ENCODE data around the gene TTBK2. TPM values are rescaled to one million over a fixed set of nuclear protein-coding genes. Genes with fewer than 3 reads are reported as not detected.
A peak's percentile ranks its signal among the peaks of the same experiment; 100 is the strongest.

Gene TTBK2
- total and polyA plus RNA-seq, 8 donors = 12.4 to 15.8 (median 13.8) TPM

GRCh38 chr15:42931702-42932486 lies 11.3 kb upstream of the TTBK2 start:
- intact Hi-C loops (cut with DNase I) = no loop called here
- H3K9me3 ChIP-seq = no peaks in the 10 kb centered on the region
- no peaks in the 10 kb centered on the region for H3K27me3 ChIP-seq
- no peak for ATAC-seq
- no peak for DNase-seq
- no peak for TF ChIP-seq CTCF (IDR thresholded peaks at IDR 0.05)
- H3K27ac ChIP-seq = no peak overlapping the region
- H3K4me1 ChIP-seq = no peaks in the 10 kb centered on the region
- no peak overlapping the region for H3K4me3 ChIP-seq
- H3K36me3 ChIP-seq = no peaks in the 10 kb centered on the region

- intact Hi-C loops (cut with DNase I) = loop anchor here in 1 of 2 donors (10.0 kb wide), 1 partner anchor 225 kb away; no protein-coding TSS in a partner anchor
These were observed 8.8 kb upstream of the TTBK2 start for GRCh38 chr15:42929306-42929848.

GRCh38 chr15:42921342-42921731 lies 759 bp upstream of the TTBK2 start:
- DNase-seq (peak in 2 of 4 donors; percentile 24 to 38), ATAC-seq (peak; percentile 34)
- Histone ChIP-seq H3K27me3 (no peaks in the 10 kb centered on the region), H3K4me1 (peaks cover 8 to 22% of the 10 kb centered on the region in 2 donors), H3K9me3 (no peaks in the 10 kb centered on the region), H3K36me3 (no peaks in the 10 kb centered on the region), H3K27ac (peak overlapping the region; percentile 45 to 83), H3K4me3 (peak overlapping the region; percentile 91 to 97)
- no peak for TF ChIP-seq CTCF (IDR thresholded peaks at IDR 0.05)
- intact Hi-C loops (cut with DNase I) = loop anchor here in 1 of 2 donors (10.0 kb wide), 1 partner anchor 217 kb away; no protein-coding TSS in a partner anchor

More at GRCh38 chr15:42929306-42929848, 8.8 kb upstream of the TTBK2 start:
- Histone ChIP-seq H3K27me3 (no peaks in the 10 kb centered on the region), H3K4me3 (no peak overlapping the region), H3K36me3 (no peaks in the 10 kb centered on the region), H3K27ac (no peak overlapping the region), H3K9me3 (no peaks in the 10 kb centered on the region), H3K4me1 (no peaks in the 10 kb centered on the region)
- no peak for TF ChIP-seq CTCF (IDR thresholded peaks at IDR 0.05)
- ATAC-seq = no peak
- DNase-seq = no peak

- Histone ChIP-seq H3K27ac (peak overlapping the region; percentile 83 to 87), H3K4me3 (peak overlapping the region; percentile 91 to 97), H3K27me3 (no peaks in the 10 kb centered on the region), H3K9me3 (no peaks in the 10 kb centered on the region), H3K4me1 (peaks cover 8 to 27% of the 10 kb centered on the region in 2 donors), H3K36me3 (no peaks in the 10 kb centered on the region)
- ATAC-seq (peak; percentile 38), DNase-seq (peak in 3 of 4 donors; percentile 50 to 65 (median 56))
- TF ChIP-seq CTCF (IDR thresholded peaks at IDR 0.05) = no peak
- intact Hi-C loops (cut with DNase I) = loop anchor here in 1 of 2 donors (10.0 kb wide), 1 partner anchor 215 kb away; no protein-coding TSS in a partner anchor
These were observed 619 bp downstream of the TTBK2 start for GRCh38 chr15:42919799-42920518.

Data from left lung (tissue), 10 donors.